ENCODE measurements around the gene HIC1.

- TF ChIP-seq CTCF (conservative IDR thresholded peaks at IDR 0.05; ENCODE audit: low read length) (no peak), EZH2phosphoT487 (IDR thresholded peaks at IDR 0.05; ENCODE audit: borderline replicate concordance, low read depth, low read length) (no peak)
These were observed 13.9 kb upstream of the HIC1 start for GRCh38 chr17:2040942-2041560.

Data from OCI-LY7 (cell line).